CD4-positive, alpha-beta memory T cell (primary cell): ENCODE results near the gene IRF4. TPM values are rescaled to one million over a fixed set of nuclear protein-coding genes. Genes with fewer than 3 reads are reported as not detected.

Experiments
- CTCF ChIA-PET: fragments of 350-600 bp; sonication (Branson Sonifier 250); formaldehyde crosslinking; loops from one replicate; lab custom pipeline; 2021; ENCODE audit warnings: inconsistent platforms; ENCODE audit not compliant: partially characterized antibody; lab: Charles Lee
- POLR2A ChIA-PET: fragments of 350-600 bp; sonication (Branson Sonifier 250); formaldehyde crosslinking; loops from one replicate; lab custom pipeline; 2021; ENCODE audit not compliant: partially characterized antibody; lab: Charles Lee
- DNase-seq, 5 donors: peaks; one replicate each; pipeline versions ENCODE4 v3.0.0 to v3.0.0-alpha.2; 2020 to 2022; ENCODE audit warnings: mixed read lengths in 1 of 5
- H3K27ac ChIP-seq: one replicate; pipeline ENCODE4 v1.7.0; 2013; ENCODE audit warnings: low read depth, low read length
- H3K27me3 ChIP-seq: 2 replicates; pipeline ENCODE4 v1.7.0; 2013; ENCODE audit warnings: mild to moderate bottlenecking, low read length, moderate library complexity; ENCODE audit not compliant: insufficient read depth
- H3K36me3 ChIP-seq: 2 replicates; pipeline ENCODE4 v1.7.0; 2013; ENCODE audit warnings: mild to moderate bottlenecking, low read length, moderate library complexity; ENCODE audit not compliant: insufficient read depth
- H3K4me1 ChIP-seq: 2 replicates; pipeline ENCODE4 v1.7.0; 2013; ENCODE audit warnings: mild to moderate bottlenecking, low read length, moderate library complexity; ENCODE audit not compliant: insufficient read depth
- H3K4me3 ChIP-seq, 2 donors: one replicate each; pipeline ENCODE4 v1.7.0; 2013; ENCODE audit warnings: low read length in 2 of 2, mild to moderate bottlenecking in 1 of 2
- H3K9me3 ChIP-seq, 2 donors: one replicate each; pipeline ENCODE4 v1.7.0; 2013; ENCODE audit warnings: low read length in 2 of 2, control low read depth in 1 of 2; ENCODE audit not compliant: control insufficient read depth in 1 of 2
- H3K27ac Mint-ChIP-seq, 7 donors: one replicate each; pipeline ENCODE4 v1.8.0; 2020 to 2021; ENCODE audit warnings: mixed read lengths in 7 of 7, mild to moderate bottlenecking in 6 of 7, inconsistent platforms in 3 of 7, moderate library complexity in 3 of 7
- H3K27me3 Mint-ChIP-seq, 2 donors: one replicate each; pipeline ENCODE4 v1.8.0; 2020 to 2021; ENCODE audit warnings: mixed read lengths in 2 of 2
- H3K36me3 Mint-ChIP-seq, 2 donors: one replicate each; pipeline ENCODE4 v1.8.0; 2020 to 2021; ENCODE audit warnings: mixed read lengths in 2 of 2, inconsistent platforms in 1 of 2, mild to moderate bottlenecking in 1 of 2
- H3K4me1 Mint-ChIP-seq, 4 donors: one replicate each; pipeline ENCODE4 v1.8.0; 2020 to 2021; ENCODE audit warnings: mixed read lengths in 4 of 4, mild to moderate bottlenecking in 1 of 4
- H3K4me3 Mint-ChIP-seq, 8 donors: one replicate each; pipeline ENCODE4 v1.8.0; 2020 to 2021; ENCODE audit warnings: mixed read lengths in 8 of 8, mild to moderate bottlenecking in 7 of 8, moderate library complexity in 6 of 8, inconsistent platforms in 3 of 8
- H3K9me3 Mint-ChIP-seq, 8 donors: one replicate each; pipeline ENCODE4 v1.8.0; 2020 to 2021; ENCODE audit warnings: mixed read lengths in 8 of 8, mild to moderate bottlenecking in 5 of 8, inconsistent platforms in 3 of 8, moderate library complexity in 1 of 8
- intact Hi-C: fragments of 100-400 bp; cut with micrococcal nuclease; formaldehyde crosslinking; loops from one replicate; pipeline ENCODE4 v1.15.1; 2023
- polyA plus RNA-seq, 2 donors: library from polyadenylated mRNA; unstranded; fragments of 300-500 nt; fragmentation: Illumina TruSeq; gene quantifications; one replicate each; pipeline ENCODE4 v1.2.3, GENCODE V29; 2021
- total RNA-seq, 2 experiments: library from RNA; stranded (reverse); gene quantifications; one replicate each; pipeline ENCODE4 v1.2.3, GENCODE V29; 2021

Gene IRF4
- total and polyA plus RNA-seq, 4 experiments from 2014 or later: 2.7 to 8.6 (median 7.1) TPM

- Mint-ChIP-seq H3K27ac (peak overlapping the region; percentile 37 to 95 (median 90)), H3K4me3 (peak overlapping the region; percentile 66 to 92 (median 80)), H3K9me3 (no peaks in the 10 kb centered on the region), H3K4me1 (peaks cover 33 to 54% (median 48%) of the 10 kb centered on the region in 4 donors), H3K36me3 (peaks cover 0 to 2% of the 10 kb centered on the region in 2 donors), H3K27me3 (peaks cover 0 to 2% of the 10 kb centered on the region in 2 donors)
- H3K27ac ChIP-seq: peak overlapping the region; percentile 54
- no peaks in the 10 kb centered on the region for H3K36me3 ChIP-seq
- no peaks in the 10 kb centered on the region for H3K27me3 ChIP-seq
- H3K4me3 ChIP-seq: no peak overlapping the region
- no peak for DNase-seq
- peaks cover 53% of the 10 kb centered on the region for H3K4me1 ChIP-seq
- CTCF ChIA-PET: interaction anchor here (1.1 to 2.8 kb wide), 15 partner anchors 11 to 257 kb away, joined by 3 to 16 read pairs (median 5); partner anchors contain the start of gene IRF4
- no peaks in the 10 kb centered on the region for H3K9me3 ChIP-seq
- intact Hi-C loops: loop anchor here (1.0 to 5.0 kb wide), 5 partner anchors 29 to 258 kb away; partner anchors contain the start of gene IRF4
- POLR2A ChIA-PET: interaction anchor here (0.6 to 3.5 kb wide), 14 partner anchors 9 to 250 kb away, joined by 3 to 47 read pairs (median 5); partner anchors contain the start of genes EXOC2 and IRF4
Observed at GRCh38 chr6:445571-446417, 54.2 kb downstream of the IRF4 start.

DNA sequence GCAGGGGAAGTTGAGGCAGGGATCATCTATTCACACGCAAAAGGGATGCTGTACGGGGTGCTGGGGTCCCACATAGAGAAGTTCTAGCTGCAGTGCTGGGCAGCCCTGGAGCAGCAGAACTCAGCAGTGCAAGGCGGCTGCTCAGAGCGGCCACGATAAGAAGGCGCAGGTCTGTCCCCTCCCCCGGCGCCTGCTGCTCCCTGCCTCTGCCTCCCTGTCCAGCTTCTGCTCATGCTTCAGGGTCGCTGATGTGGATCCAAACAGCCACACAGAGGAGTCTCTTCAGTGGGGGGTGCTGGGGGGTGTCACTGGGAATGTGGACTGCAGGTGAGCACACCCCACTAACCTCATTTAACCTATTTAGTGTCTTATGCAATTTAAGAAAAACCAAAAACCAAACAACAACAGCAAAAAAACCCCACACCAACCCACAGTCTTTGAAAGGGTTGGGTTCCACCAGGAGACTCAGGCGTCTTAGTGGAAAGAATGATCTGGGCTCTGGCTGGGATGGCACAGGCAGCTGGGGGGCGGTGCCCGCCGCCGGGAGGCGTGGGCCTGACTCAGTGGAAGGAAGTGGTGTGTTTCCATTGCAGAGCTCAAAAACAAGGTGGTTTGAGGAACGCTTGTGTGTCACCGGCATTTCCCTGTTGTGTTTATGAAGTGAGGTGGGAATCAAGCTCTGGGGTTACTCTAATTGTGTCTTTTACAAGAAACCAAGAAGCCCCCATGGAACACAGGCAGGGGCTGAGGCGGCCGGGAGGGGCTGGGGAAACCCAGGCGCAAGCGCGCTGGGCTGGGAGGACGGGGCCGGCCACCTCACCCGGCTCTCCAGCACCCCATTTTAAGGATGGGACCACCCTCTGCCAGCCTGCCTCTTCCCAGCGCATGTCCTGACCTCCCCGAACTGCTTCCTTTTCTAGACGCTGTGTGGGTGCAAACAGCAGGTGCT is 55.1 kb downstream of the IRF4 start:
- Histone ChIP-seq H3K36me3 (no peaks in the 10 kb centered on the region), H3K27ac (peak overlapping the region; percentile 54), H3K4me3 (peak overlapping the region; percentile 28 to 60), H3K4me1 (peaks cover 53% of the 10 kb centered on the region), H3K27me3 (no peaks in the 10 kb centered on the region), H3K9me3 (no peaks in the 10 kb centered on the region)
- H3K27ac Mint-ChIP-seq: peak overlapping the region; percentile 81 to 95 (median 88)
- DNase-seq: peak; percentile 67 to 96 (median 76)
- H3K27me3 Mint-ChIP-seq: peaks cover 0 to 2% of the 10 kb centered on the region in 2 donors
- H3K4me1 Mint-ChIP-seq: peaks cover 33 to 54% (median 48%) of the 10 kb centered on the region in 4 donors
- ChIA-PET POLR2A (interaction anchor here (1.0 to 3.5 kb wide), 13 partner anchors 8 to 251 kb away, joined by 3 to 47 read pairs (median 4); partner anchors contain the start of genes DUSP22, EXOC2 and IRF4), CTCF (interaction anchor here (1.0 to 2.8 kb wide), 11 partner anchors 27 to 111 kb away, joined by 3 to 16 read pairs (median 5); partner anchors contain the start of gene IRF4)
- intact Hi-C loops: loop anchor here (1.0 to 5.0 kb wide), 4 partner anchors 46 to 259 kb away; partner anchors contain the start of gene DUSP22
- H3K4me3 Mint-ChIP-seq: peak overlapping the region; percentile 78 to 92 (median 82)
- no peaks in the 10 kb centered on the region for H3K9me3 Mint-ChIP-seq
- peaks cover 0 to 2% of the 10 kb centered on the region in 2 donors for H3K36me3 Mint-ChIP-seq

- peak in 4 of 5 donors; percentile 12 to 52 (median 18) for DNase-seq
- Histone ChIP-seq H3K4me1 (peaks cover 53% of the 10 kb centered on the region), H3K27me3 (no peaks in the 10 kb centered on the region), H3K4me3 (peak overlapping the region; percentile 28 to 60), H3K27ac (peak overlapping the region; percentile 54), H3K9me3 (no peaks in the 10 kb centered on the region), H3K36me3 (no peaks in the 10 kb centered on the region)
- POLR2A ChIA-PET: interaction anchor here (1.0 to 3.5 kb wide), 12 partner anchors 7 to 245 kb away, joined by 3 to 47 read pairs (median 4); partner anchors contain the start of genes DUSP22, EXOC2 and IRF4
- H3K4me1 Mint-ChIP-seq: peaks cover 33 to 54% (median 48%) of the 10 kb centered on the region in 4 donors
- peak overlapping the region; percentile 74 to 95 (median 85) for H3K27ac Mint-ChIP-seq
- H3K36me3 Mint-ChIP-seq: peaks cover 0 to 2% of the 10 kb centered on the region in 2 donors
- intact Hi-C loops: loop anchor here (1.0 to 5.0 kb wide), 4 partner anchors 45 to 260 kb away; partner anchors contain the start of gene DUSP22
- H3K9me3 Mint-ChIP-seq: no peaks in the 10 kb centered on the region
- peak overlapping the region; percentile 78 to 92 (median 82) for H3K4me3 Mint-ChIP-seq
- CTCF ChIA-PET: interaction anchor here (1.0 to 1.9 kb wide), 10 partner anchors 26 to 110 kb away, joined by 3 to 7 read pairs (median 4); no protein-coding TSS in a partner anchor
- peaks cover 0 to 2% of the 10 kb centered on the region in 2 donors for H3K27me3 Mint-ChIP-seq
Observed at GRCh38 chr6:447381-448165, 56.0 kb downstream of the IRF4 start.

- peaks cover 33 to 54% (median 46%) of the 10 kb centered on the region in 4 donors for H3K4me1 Mint-ChIP-seq
- intact Hi-C loops: loop anchor here (5.0 kb wide), 2 partner anchors 44 to 261 kb away; no protein-coding TSS in a partner anchor
- no peaks in the 10 kb centered on the region for H3K9me3 Mint-ChIP-seq
- H3K36me3 Mint-ChIP-seq: peaks cover 0 to 2% of the 10 kb centered on the region in 2 donors
- no peak overlapping the region for H3K4me3 ChIP-seq
- ChIA-PET CTCF (no interaction called here), POLR2A (no interaction called here)
- H3K27ac ChIP-seq: no peak overlapping the region
- no peaks in the 10 kb centered on the region for H3K9me3 ChIP-seq
- no peak for DNase-seq
- no peaks in the 10 kb centered on the region for H3K27me3 ChIP-seq
- H3K4me3 Mint-ChIP-seq: peak overlapping the region; percentile 78 to 92 (median 82)
- peaks cover 0 to 2% of the 10 kb centered on the region in 2 donors for H3K27me3 Mint-ChIP-seq
- peak overlapping the region; percentile 73 to 95 (median 85) for H3K27ac Mint-ChIP-seq
- peaks cover 53% of the 10 kb centered on the region for H3K4me1 ChIP-seq
- H3K36me3 ChIP-seq: no peaks in the 10 kb centered on the region
Observed at GRCh38 chr6:448296-449056, 56.9 kb downstream of the IRF4 start.

- no peak overlapping the region for H3K4me3 ChIP-seq
- ChIA-PET POLR2A (no interaction called here), CTCF (no interaction called here)
- H3K27me3 ChIP-seq: no peaks in the 10 kb centered on the region
- no peaks in the 10 kb centered on the region for H3K9me3 ChIP-seq
- Mint-ChIP-seq H3K27ac (peak overlapping the region in 1 of 7 donors; percentile 79), H3K27me3 (peaks cover 0 to 2% of the 10 kb centered on the region in 2 donors), H3K36me3 (peaks cover 0 to 2% of the 10 kb centered on the region in 2 donors), H3K9me3 (no peaks in the 10 kb centered on the region), H3K4me1 (peaks cover 31 to 49% (median 41%) of the 10 kb centered on the region in 4 donors), H3K4me3 (no peak overlapping the region)
- H3K27ac ChIP-seq: no peak overlapping the region
- intact Hi-C loops: loop anchor here (5.0 kb wide), 2 partner anchors 43 to 262 kb away; no protein-coding TSS in a partner anchor
- H3K36me3 ChIP-seq: no peaks in the 10 kb centered on the region
- no peak for DNase-seq
- peaks cover 49% of the 10 kb centered on the region for H3K4me1 ChIP-seq
Observed at GRCh38 chr6:449057-449430, 57.5 kb downstream of the IRF4 start.
